ENCODE data around the gene CPPED1. TPM values are rescaled to one million over a fixed set of nuclear protein-coding genes. Genes with fewer than 3 reads are reported as not detected.

Gene CPPED1
- total RNA-seq, 1 experiment from 2014 or later: 7.7 TPM

- H3F3A ChIP-seq (ENCODE audit: low read length, unreplicated experiment): no peaks in the 10 kb centered on the region
- no peak overlapping the region for H2AFZ ChIP-seq (ENCODE audit: low read length)
- CTCF ChIA-PET: no interaction called here
- H3K27me3 ChIP-seq (ENCODE audit: low read length): no peaks in the 10 kb centered on the region
- intact Hi-C loops (cut with micrococcal nuclease): no loop called here
- no peak overlapping the region for H3K4me3 ChIP-seq (ENCODE audit: low read length)
- H3K27ac ChIP-seq (ENCODE audit: low read length): no peak overlapping the region
- TF ChIP-seq EZH2 (IDR thresholded peaks at IDR 0.05; ENCODE audit: low read length, unreplicated experiment) (no peak), CTCF (conservative IDR thresholded peaks at IDR 0.05; ENCODE audit: low read depth, low read length) (no peak), EZH2phosphoT487 (IDR thresholded peaks at IDR 0.05; ENCODE audit: borderline replicate concordance, low read length) (no peak)
- no peaks in the 10 kb centered on the region for H4K20me1 ChIP-seq (ENCODE audit: low read length)
- no peaks in the 10 kb centered on the region for H3K4me1 ChIP-seq (ENCODE audit: insufficient read depth, low read length)
- H3K9me2 ChIP-seq (replicated peaks; ENCODE audit: low read length): no peaks in the 10 kb centered on the region
- POLR2A ChIA-PET (ENCODE audit: unreplicated experiment): no interaction called here
- no peaks in the 10 kb centered on the region for H3K9me3 ChIP-seq (ENCODE audit: low read length)
- no TSS peak for BruUV-seq (replicated peaks)
- no peak for DNase-seq
- no peaks in the 10 kb centered on the region for H3K36me3 ChIP-seq (ENCODE audit: low read depth, low read length)
- no peak for ATAC-seq
- H3K79me2 ChIP-seq (ENCODE audit: low read length): no peaks in the 10 kb centered on the region
- H3K4me2 ChIP-seq (ENCODE audit: low read length): no peak overlapping the region
- H3K9ac ChIP-seq (ENCODE audit: low read length): no peak overlapping the region
Measured at GRCh38 chr16:12747261-12747660, 56.4 kb downstream of the CPPED1 start.

DNA sequence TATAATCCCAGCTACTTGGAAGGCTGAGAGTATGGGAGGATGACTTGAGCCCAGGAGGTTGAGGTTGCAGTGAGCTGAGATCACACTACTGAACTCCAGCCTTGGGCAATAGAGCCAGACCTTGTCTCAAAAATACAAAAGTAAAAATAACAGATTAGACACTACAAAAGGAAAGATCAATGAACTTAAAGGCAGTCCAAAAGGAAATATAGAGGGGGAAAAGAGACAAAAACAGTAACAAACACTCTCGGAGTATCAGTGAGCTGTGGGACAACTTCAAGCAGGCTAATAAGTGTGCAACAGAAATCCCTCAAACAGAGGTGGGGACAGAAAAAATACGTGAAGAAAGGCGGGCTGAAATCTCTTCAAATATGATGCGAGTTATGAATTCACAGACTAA, 58.8 kb downstream of the CPPED1 start:
- H3K4me3 ChIP-seq (ENCODE audit: low read length): no peak overlapping the region
- no peak for TF ChIP-seq EZH2 (IDR thresholded peaks at IDR 0.05; ENCODE audit: low read length, unreplicated experiment)
- TF ChIP-seq EZH2phosphoT487 (IDR thresholded peaks at IDR 0.05; ENCODE audit: borderline replicate concordance, low read length): no peak
- no peak for TF ChIP-seq CTCF (conservative IDR thresholded peaks at IDR 0.05; ENCODE audit: low read depth, low read length)
- POLR2A ChIA-PET (ENCODE audit: unreplicated experiment): no interaction called here
- BruUV-seq (replicated peaks): no TSS peak
- no peaks in the 10 kb centered on the region for H3K9me3 ChIP-seq (ENCODE audit: low read length)
- no peak for DNase-seq
- no peak overlapping the region for H3K4me2 ChIP-seq (ENCODE audit: low read length)
- H3K9me2 ChIP-seq (replicated peaks; ENCODE audit: low read length): no peaks in the 10 kb centered on the region
- H3K79me2 ChIP-seq (ENCODE audit: low read length): no peaks in the 10 kb centered on the region
- CTCF ChIA-PET: no interaction called here
- no peak for ATAC-seq
- H3K27me3 ChIP-seq (ENCODE audit: low read length): no peaks in the 10 kb centered on the region
- no peaks in the 10 kb centered on the region for H3K36me3 ChIP-seq (ENCODE audit: low read depth, low read length)
- no peak overlapping the region for H3K9ac ChIP-seq (ENCODE audit: low read length)
- no peak overlapping the region for H3K27ac ChIP-seq (ENCODE audit: low read length)
- H3K4me1 ChIP-seq (ENCODE audit: insufficient read depth, low read length): no peaks in the 10 kb centered on the region
- H3F3A ChIP-seq (ENCODE audit: low read length, unreplicated experiment): no peaks in the 10 kb centered on the region
- H2AFZ ChIP-seq (ENCODE audit: low read length): no peak overlapping the region
- no peaks in the 10 kb centered on the region for H4K20me1 ChIP-seq (ENCODE audit: low read length)
- intact Hi-C loops (cut with micrococcal nuclease): no loop called here

DNA sequence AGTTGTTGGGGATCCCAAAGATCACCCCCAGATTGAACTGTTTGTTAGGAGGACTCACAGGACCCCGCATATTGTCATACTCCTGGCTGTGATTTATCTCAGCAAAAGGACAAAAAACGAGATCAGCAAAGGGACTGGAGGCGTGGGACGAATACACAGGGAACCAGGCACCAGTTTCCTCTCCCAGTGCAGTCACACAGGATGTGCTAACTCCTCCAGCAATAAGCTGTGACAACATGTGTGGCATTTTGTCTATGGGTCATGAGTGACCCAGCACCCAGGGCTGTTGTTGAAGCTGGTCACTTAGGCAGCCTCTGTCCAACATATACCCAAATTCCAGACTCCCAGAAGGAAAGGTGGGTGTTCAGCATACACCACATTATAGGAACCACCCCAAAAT, 60.9 kb downstream of the CPPED1 start:
- H3F3A ChIP-seq (ENCODE audit: low read length, unreplicated experiment): no peaks in the 10 kb centered on the region
- no peaks in the 10 kb centered on the region for H3K36me3 ChIP-seq (ENCODE audit: low read depth, low read length)
- ChIA-PET POLR2A (ENCODE audit: unreplicated experiment) (no interaction called here), CTCF (no interaction called here)
- H3K27me3 ChIP-seq (ENCODE audit: low read length): no peaks in the 10 kb centered on the region
- H3K79me2 ChIP-seq (ENCODE audit: low read length): no peaks in the 10 kb centered on the region
- H2AFZ ChIP-seq (ENCODE audit: low read length): no peak overlapping the region
- intact Hi-C loops (cut with micrococcal nuclease): no loop called here
- H3K9ac ChIP-seq (ENCODE audit: low read length): no peak overlapping the region
- TF ChIP-seq EZH2phosphoT487 (IDR thresholded peaks at IDR 0.05; ENCODE audit: borderline replicate concordance, low read length): no peak
- TF ChIP-seq CTCF (conservative IDR thresholded peaks at IDR 0.05; ENCODE audit: low read depth, low read length): no peak
- no peak for TF ChIP-seq EZH2 (IDR thresholded peaks at IDR 0.05; ENCODE audit: low read length, unreplicated experiment)
- no peaks in the 10 kb centered on the region for H3K9me2 ChIP-seq (replicated peaks; ENCODE audit: low read length)
- no peak overlapping the region for H3K27ac ChIP-seq (ENCODE audit: low read length)
- no TSS peak for BruUV-seq (replicated peaks)
- no peak for DNase-seq
- no peaks in the 10 kb centered on the region for H3K4me1 ChIP-seq (ENCODE audit: insufficient read depth, low read length)
- H3K4me2 ChIP-seq (ENCODE audit: low read length): no peak overlapping the region
- no peaks in the 10 kb centered on the region for H3K9me3 ChIP-seq (ENCODE audit: low read length)
- no peaks in the 10 kb centered on the region for H4K20me1 ChIP-seq (ENCODE audit: low read length)
- ATAC-seq: no peak
- H3K4me3 ChIP-seq (ENCODE audit: low read length): no peak overlapping the region
